Measurements from ENCODE around the gene ATP5PF.
"Not testable (repeated sequence)": the region's sequence is repeated elsewhere in the genome, so short reads cannot be mapped to it uniquely, and the experiment has no call there.

Gene ATP5PF, protein sequence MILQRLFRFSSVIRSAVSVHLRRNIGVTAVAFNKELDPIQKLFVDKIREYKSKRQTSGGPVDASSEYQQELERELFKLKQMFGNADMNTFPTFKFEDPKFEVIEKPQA

DNA sequence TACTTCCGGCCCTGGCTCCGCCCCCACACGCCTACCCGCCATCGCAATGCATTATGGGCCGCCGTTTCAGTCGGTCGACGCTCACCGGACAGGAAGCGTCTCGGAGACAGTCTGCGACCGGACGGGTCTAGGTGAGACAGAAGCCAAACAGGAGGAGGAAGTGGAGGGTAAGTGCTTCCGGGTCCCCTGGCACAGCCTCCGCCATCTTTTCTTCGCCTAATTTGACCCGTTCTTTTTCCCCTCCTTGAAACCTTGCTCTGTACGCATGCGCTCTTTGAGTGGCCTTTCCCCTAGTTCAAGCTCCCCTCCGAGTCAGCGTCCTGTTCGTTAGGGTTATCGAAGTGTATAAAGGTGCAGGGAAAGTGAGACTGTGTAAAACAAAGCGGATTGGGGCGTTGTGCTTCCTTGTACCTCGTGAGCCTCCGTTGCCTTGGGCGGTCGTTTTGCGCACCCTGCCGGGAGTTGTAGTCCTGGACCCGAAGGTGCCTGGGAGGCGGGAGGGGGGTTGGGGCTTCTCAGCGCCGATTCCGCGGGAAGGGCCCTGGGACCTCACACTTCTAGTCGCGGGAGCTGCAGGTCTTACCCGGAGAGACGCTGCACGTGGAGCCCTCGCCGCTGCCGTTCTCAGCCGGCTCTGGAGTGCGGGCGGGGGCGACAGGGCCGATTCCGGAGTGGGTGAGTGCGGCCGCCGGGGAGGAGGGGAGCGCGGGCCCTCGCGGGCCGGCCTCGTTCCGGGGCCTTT lies at the start of gene ATP5PF, which contains the start of gene GABPA:
TSS of gene ATP5PF (minus strand) at position 1 of the 742 bp plus-strand sequence. CDS start 5,110 bp downstream, outside the sequence.
TSS of gene GABPA (plus strand) at position 69 of the 742 bp plus-strand sequence. CDS start 6,627 bp downstream, outside the sequence.
- DNase-seq (ENCODE audit: low read depth, low spot score): peak; percentile 97

DNA sequence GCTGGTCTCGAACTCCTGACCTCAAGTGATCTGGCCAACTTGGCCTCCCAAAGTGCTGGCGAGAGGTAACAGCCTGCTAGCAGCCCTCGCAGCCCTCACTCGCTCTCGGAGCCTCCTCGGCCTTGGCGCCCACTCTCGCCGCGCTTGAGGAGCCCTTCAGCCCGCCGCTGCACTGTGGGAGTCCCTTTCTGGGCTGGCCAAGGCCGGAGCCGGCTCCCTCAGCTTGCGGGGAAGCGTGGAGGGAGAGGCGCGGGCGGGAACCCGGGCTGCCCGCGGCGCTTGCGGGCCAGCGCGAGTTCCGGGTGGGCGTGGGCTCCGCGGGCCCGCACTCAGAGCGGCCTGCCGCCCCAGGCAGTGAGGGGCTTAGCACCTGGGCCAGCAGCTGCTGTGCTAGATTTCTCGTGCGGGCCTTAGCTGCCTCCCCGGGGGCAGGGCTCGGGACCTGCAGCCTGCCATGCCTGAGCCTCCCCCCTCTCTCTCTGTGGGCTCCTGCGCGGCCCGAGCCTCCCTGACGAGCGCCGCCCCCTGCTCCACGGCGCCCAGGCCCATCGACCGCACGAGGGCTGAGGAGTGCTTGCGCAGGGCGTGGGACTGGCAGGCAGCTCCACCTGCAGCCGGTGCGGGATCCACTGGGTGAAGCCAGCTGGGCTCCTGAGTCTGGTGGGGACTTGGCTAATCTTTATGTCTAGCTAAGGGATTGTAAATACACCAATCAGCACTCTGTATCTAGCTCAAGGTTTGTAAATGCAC lies 43.6 kb upstream of the ATP5PF start:
- DNase-seq (ENCODE audit: low read depth, low spot score): not testable (repeated sequence)

DNA sequence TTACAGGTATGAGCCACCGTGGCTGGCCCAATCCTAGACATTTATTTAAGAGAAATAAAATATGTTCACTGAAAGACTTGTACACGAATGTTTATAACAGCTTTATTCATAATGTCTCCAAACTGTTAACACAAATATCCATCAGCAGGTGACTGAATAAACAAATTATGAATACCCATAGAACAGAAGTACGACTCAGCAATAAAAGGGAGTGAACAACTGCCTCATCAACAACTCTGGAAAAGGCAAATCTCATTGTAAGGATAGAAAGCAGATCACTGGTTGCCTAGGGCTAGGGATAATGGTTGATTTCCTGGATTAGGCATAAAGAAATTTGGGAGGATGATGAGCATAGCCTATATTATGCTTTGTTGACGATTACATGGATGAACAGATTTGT lies 41.7 kb upstream of the ATP5PF start:
- DNase-seq (ENCODE audit: low read depth, low spot score): no peak

- no peak for DNase-seq (ENCODE audit: low read depth, low spot score)
These were observed 38.0 kb upstream of the ATP5PF start for GRCh38 chr21:25772686-25773085.

GRCh38 chr21:25767921-25768320 lies 33.2 kb upstream of the ATP5PF start:
- DNase-seq (ENCODE audit: low read depth, low spot score): no peak

GRCh38 chr21:25764065-25764464 lies 29.4 kb upstream of the ATP5PF start:
- no peak for DNase-seq (ENCODE audit: low read depth, low spot score)

DNA sequence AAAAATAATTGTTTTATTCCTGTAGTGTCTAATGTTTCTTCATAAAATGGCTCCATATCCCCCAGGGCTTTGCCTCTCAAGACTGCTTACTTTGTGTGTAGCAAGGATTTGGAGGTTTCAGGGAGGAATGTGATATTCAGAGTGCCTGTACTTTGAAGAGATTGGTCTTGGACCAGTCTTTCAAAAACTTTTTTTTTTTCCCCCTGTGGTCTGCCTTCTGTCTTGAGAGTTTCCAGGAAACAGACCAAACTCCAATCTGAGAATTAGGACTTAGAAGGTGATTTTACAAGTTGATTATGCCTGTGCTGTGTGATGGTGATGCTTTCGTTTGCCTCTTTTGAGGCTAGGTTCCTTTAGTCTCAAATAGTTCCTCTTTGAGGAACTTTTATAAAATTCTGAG lies 26.0 kb upstream of the ATP5PF start:
- DNase-seq (ENCODE audit: low read depth, low spot score): no peak

DNA sequence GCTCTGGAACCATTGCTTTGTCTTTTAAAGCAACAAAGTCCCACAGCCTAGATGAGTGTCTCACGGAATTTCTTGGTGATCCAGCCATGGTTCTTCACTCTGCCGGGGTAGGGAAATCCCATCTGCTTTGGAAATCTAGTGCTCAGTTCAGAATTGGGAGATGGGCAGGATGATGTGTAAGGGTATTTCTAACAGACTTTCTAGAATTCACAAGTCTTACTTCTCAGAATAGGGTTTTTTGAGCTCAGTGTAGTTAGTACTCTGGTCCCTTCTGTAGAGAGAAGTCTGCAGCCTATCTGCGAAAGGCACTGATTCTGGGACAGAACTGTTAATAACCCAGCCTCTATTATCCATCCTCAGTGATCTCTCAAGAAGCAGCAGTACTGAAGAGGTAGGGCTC lies 25.4 kb upstream of the ATP5PF start:
- DNase-seq (ENCODE audit: low read depth, low spot score): no peak

DNA sequence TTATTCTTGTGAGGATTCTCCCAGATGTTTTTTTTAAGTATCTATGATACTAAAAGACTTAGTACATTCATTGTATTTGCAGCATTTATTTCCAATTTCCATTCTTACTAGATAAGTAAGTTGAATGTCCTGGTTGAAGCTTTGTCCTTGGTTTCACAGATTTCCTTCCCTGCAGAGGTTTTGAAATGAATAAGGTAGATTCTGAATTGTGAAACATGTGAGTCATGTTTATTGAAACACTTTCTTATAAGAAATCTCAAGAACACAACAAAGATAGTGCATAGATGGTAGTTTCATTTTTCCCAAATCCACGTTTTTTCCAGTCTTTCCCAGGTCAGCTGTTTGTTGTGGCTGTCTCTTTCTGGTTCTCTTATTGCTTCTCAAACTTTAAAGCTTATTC lies 24.9 kb upstream of the ATP5PF start:
- DNase-seq (ENCODE audit: low read depth, low spot score): no peak

- DNase-seq (ENCODE audit: low read depth, low spot score): no peak
These were observed 22.8 kb upstream of the ATP5PF start for GRCh38 chr21:25757531-25757930.

DNA sequence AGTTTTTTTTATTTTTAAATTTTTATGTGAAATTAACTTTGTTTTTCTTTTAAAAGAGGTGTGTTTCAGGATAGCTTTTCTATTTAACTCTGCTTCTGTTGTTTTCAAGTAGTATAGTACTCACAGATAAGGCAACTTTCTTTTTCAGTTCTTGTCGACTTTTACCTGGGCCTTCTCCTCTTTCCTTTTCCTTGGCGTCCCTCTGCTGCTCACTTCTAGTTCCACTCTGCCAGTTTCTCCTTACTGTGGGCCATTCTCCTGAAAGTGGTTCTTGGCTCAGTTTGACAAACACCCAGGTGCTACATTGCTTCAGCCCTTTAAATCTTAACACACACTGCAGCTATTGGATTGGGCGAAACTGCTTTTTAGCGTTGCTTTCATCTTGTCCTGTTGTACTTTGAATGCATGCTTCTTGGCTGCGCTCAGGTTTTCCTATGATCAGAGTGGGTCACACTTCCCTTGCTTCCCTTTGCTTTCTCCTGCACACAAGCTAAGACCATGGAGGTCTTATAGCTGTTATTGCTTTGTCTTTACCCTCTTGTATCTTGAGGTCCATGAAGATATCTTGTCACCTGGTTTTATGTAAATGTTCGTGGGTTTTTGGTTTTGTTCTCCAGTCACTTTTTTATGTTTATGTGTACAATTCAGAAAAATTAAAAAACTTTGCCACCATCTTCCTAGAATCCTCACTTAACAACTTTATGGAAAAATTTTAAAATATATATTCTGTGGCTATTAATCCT lies 21.7 kb upstream of the ATP5PF start:
- DNase-seq (ENCODE audit: low read depth, low spot score): no peak

- DNase-seq (ENCODE audit: low read depth, low spot score): no peak
These were observed 17.7 kb upstream of the ATP5PF start for GRCh38 chr21:25752416-25752815.

- no peak for DNase-seq (ENCODE audit: low read depth, low spot score)
These were observed 15.4 kb upstream of the ATP5PF start for GRCh38 chr21:25750085-25750484.

DNA sequence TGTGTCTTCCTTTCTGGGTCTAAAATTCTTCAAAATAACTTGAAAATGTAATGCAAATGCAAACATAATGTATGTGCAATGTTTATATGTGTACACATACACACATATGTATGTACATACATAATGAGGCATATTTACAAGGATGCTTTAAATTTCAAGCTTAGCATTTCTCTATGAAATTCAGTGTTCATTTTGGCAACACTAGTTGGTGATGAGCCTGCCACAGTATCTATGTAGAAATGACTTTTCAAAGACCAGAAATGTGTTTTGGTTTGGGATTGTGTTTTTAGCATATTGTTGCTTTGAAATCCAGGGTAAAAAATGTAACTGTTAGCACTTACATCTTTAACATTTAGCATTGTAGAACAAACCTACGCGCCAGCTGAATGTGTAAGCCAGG lies 10.2 kb upstream of the ATP5PF start:
- DNase-seq (ENCODE audit: low read depth, low spot score): no peak

GRCh38 chr21:25742900-25743299 lies 8.2 kb upstream of the ATP5PF start:
- no peak for DNase-seq (ENCODE audit: low read depth, low spot score)

DNA sequence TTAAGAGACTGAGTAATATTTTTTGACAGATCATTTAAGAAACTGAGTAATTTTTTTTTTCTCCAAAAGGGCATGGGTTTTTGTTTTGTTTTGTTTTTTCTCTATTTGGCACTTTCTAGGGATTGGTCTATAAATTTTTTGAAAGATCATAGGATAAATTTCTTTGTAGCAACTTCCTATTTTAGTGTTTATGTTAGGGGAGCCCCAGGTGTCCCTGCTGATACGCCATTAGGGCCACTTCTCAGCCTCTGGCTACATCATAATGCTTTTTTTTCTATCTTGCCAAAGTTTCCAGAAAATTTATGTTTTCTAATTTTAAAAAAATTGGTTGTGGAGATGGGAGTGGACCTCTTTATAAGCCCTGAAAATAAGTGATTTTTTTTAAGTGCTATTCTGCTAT lies 2.7 kb upstream of the ATP5PF start:
- no peak for DNase-seq (ENCODE audit: low read depth, low spot score)

DNA sequence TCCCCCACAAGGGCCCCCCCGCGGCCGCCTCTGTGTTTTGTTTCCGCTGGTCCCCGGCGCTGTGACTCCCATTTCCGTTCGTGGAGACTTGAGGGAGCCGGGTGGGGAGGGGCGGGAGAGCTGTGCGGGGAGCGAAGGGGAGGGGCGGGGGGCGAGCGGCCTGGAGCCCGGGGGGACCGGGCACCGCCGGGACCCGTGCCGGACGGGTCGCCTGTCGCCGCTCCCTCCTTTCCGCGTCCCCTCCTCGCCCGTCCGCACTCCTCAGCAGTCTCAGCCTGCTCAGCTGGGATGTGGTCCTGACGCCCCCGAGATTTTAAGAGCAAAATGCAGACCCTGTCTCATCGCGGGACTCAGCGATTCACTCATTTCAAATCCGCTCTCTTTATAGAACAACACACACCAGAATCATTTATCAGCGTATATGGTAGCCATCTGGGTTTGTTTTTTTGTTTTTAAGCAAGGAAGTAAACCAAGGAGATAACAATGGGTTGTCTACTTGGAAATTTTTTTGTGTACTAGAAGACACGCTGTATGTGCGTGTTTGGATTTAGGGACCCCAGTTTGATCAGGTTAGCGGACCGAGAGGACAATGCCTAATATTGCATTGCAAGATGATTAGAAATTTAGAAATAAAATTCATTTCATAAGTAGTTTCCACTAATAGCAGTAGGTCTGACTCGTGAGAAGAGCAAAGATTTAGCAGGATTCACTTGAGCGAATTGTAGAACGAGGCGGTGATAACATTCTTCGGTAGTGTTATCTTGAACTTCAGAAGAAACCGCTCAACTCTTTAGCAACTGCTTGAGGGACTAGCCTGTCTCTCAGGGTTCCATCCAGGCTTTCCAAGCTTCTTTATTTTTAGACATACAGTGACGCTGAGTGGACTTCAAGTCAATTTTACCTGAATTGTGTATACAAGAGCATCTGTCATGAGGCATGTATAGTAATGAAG lies 1.2 kb upstream of the ATP5PF start:
- peak; percentile 7 for DNase-seq (ENCODE audit: low read depth, low spot score)

DNA sequence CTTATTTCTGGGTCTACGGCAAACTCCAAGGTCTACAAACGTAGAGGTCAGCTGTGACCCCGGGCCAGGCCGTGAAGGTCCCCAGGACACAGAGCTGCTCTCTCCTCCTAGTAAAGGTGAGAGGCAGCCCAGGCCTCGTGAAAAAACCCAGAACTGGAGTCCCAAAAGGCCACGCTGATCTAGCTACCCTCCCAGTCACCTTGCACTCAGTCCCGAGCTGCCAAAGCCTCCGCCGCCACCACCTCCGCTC lies 125 bp downstream of the ATP5PF start:
- DNase-seq (ENCODE audit: low read depth, low spot score): no peak

DNA sequence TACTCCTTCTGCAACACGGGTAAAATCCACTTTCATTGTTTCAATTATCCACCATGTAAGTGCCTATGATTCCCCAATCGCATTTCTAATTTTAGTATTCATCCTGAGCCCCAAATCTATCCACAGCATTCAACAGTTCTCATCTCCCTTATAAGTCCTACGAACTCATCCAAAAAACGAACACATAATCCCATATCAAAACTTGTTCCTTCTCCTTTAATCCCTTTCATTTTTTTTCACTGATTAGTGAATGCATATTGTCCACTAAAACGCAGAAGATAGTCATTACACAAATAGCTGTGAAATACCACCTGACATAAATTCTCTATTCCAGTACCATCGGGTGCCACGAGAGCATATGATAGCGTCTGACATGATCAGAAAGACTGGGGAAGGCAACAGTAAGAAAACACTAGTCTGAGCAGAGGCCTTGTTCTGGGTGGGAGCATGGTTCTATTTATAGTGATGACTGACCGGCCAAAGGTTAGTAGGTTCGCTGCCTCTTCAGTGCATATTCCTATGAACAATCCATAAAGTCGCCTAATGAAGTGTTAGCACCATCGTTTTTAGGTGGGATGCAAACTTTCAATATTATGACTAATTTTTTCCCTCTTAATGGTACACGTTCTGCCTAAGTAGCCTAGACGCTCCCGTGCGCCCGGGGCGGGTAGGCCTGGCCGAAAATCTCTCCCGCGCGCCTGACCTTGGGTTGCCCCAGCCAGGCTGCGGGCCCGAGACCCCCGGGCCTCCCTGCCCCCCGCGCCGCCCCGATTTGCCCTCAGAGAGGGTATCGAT lies 648 bp downstream of the ATP5PF start:
- no peak for DNase-seq (ENCODE audit: low read depth, low spot score)

DNA sequence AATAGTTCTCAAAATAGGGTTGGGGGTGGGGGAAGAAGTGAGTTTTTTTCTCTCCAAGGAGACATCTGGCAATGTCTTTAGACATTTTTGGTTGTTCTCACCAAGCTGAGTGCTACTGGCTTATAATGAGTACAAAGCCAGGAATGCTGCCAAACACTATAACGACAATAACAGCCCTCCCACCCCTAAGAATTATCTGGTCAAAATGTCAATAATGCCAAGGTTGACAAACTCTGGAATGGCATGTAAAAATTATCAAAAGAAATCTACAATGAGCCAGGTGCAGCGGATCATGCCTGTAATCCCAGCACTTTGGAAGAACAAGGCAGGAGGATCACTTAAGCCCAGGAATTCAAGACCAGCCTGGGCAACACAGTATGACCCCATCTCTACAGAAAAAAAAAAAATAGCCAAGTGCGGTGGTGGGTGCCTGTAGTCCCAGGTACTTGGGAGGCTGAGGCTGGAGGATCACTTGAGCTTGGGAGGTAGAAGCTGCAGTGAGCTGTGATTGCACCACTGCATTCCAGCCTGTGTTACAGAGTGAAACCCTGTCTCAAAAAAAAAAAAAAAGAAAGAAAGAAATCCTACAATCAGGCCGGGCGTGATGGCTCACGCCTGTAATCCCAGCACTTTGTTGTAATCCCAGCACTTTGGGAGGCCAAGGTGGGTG lies 2.5 kb downstream of the ATP5PF start:
- no peak for DNase-seq (ENCODE audit: low read depth, low spot score)
